Adrenal gland (tissue), 12 donors: ENCODE results near the gene NCDN. TPM values are rescaled to one million over a fixed set of nuclear protein-coding genes. Genes with fewer than 3 reads are reported as not detected.

Experiments used
- DNase-seq, 7 donors: peaks; one replicate each; pipeline ENCODE4 v3.0.0-alpha.2; 2019 to 2020
- H3K27ac ChIP-seq, 5 donors: fragments of 200-600 bp; sonication (generic) in 4 of 5; 1 replicate in 3 of 5; 2 replicates in 2 of 5; pipeline versions ENCODE4 v1.5.1 to v1.8.0; 2016 to 2020; ENCODE audit warnings: mild to moderate bottlenecking in 1 of 5
- H3K27me3 ChIP-seq: fragments of 200-600 bp; 2 replicates; pipeline ENCODE4 v1.8.0; 2021
- H3K36me3 ChIP-seq, 2 donors: fragments of 200-600 bp; replicated peaks in 1 of 2; 1 replicate in 1 of 2; 2 replicates in 1 of 2; pipeline versions ENCODE4 v1.5.1 to v1.8.0; 2018 to 2022
- H3K4me1 ChIP-seq, 2 donors: fragments of 200-600 bp; replicated peaks in 1 of 2; 1 replicate in 1 of 2; 2 replicates in 1 of 2; pipeline versions ENCODE4 v1.5.1 to v1.8.0; 2018 to 2021
- H3K4me3 ChIP-seq, 4 donors: fragments of 200-600 bp; sonication (generic) in 3 of 4; one replicate each; pipeline ENCODE4 v1.5.1; 2016 to 2018
- H3K9me3 ChIP-seq, 3 donors: fragments of 200-600 bp; sonication (generic) in 1 of 3; replicated peaks in 1 of 3; 1 replicate in 2 of 3; 2 replicates in 1 of 3; pipeline versions ENCODE4 v1.5.1 to v1.8.0; 2016 to 2021
- CTCF ChIP-seq, 6 experiments: fragments of 450-650 bp in 4 of 6; fragments of 200-600 bp in 2 of 6; sonication (generic) in 1 of 6; IDR thresholded peaks; 1 replicate in 5 of 6; 2 replicates in 1 of 6; pipeline versions ENCODE4 v1.5.1 to v1.8.0; 2016 to 2021; ENCODE audit warnings: antibody characterized with exemption in 6 of 6, mild to moderate bottlenecking in 2 of 6, moderate library complexity in 1 of 6
- POLR2A ChIP-seq, 2 donors: fragments of 450-650 bp; IDR thresholded peaks; one replicate each; pipeline ENCODE4 v1.6.1; 2017; ENCODE audit warnings: antibody characterized with exemption in 2 of 2, mild to moderate bottlenecking in 2 of 2, moderate library complexity in 1 of 2
- WGBS, 4 donors: extraction: QIAGEN DNeasy Blood & Tissue Kit in 2 of 4; methylation state at CpG; one replicate each; pipeline versions ENCODE4 v1.1.5 to v1.1.7; 2013 to 2017; 5-methylcytosine and 5-hydroxymethylcytosine counted together
- intact Hi-C, 2 donors: fragments of 100-400 bp; cut with DNase I; formaldehyde crosslinking; loops; one replicate each; pipeline versions ENCODE4 v1.14.1 to v1.15.0; 2022 to 2023
- polyA plus RNA-seq, 3 donors: library from polyadenylated mRNA; stranded (reverse); fragments of 200-250 nt in 2 of 3; fragments of 350-450 nt in 1 of 3; fragmentation: Illumina TruSeq in 1 of 3; extraction: RNeasy Lipid Tissue Mini Kit (QIAGEN cat#74804) in 1 of 3; gene quantifications; one replicate each; pipeline ENCODE4 v1.2.3, GENCODE V29; 2013 to 2014
- total RNA-seq, 9 donors: library from RNA; depleted of rRNA in 4 of 9; stranded (reverse); fragments of >200 nt in 4 of 9; fragments of 120-200 nt in 1 of 9; fragmentation: NEBNext Ultra II Directional in 1 of 9; extraction: Animal tissue kit (Norgen Biotek cat#: 25700) in 1 of 9; gene quantifications; one replicate each; pipeline versions ENCODE4 v1.1.0 to v1.2.4, GENCODE V29; 2013 to 2023
- donor health status: healthy with polysubstance abuse.
- donor health status: Bipolar disorder and iron deficiency.
- donor health status: DM: yes; HTN: yes; CAD: no.
- donor health status: DM: no; HTN: no; CAD: no.
- donor health status: DM: no; HTN: no; CAD: no.
- donor health status: DM: yes; HTN: yes; CAD: no.

The NCDN gene
- total and polyA plus RNA-seq, 12 donors, result 12.0 to 49.3 (median 38.7) TPM

GRCh38 chr1:35615440-35615839 lies 57.8 kb downstream of the NCDN start:
- TF ChIP-seq POLR2A (IDR thresholded peaks at IDR 0.05) (no peak), CTCF (IDR thresholded peaks at IDR 0.05) (no peak)
- Histone ChIP-seq H3K36me3 (peaks cover 0 to 7% of the 10 kb centered on the region in 2 donors), H3K27me3 (no peaks in the 10 kb centered on the region), H3K9me3 (no peaks in the 10 kb centered on the region), H3K4me3 (no peak overlapping the region), H3K27ac (no peak overlapping the region), H3K4me1 (no peaks in the 10 kb centered on the region)
- WGBS, 4 donors, result 84 to 87% (median 85%) methylated on average over 8 of the region's 8 CpGs
- intact Hi-C loops, result no loop called here
- DNase-seq, result no peak

Other genes starting within 250 kb of the NCDN start
- 100 to 1,000 TPM in 3 of 9 donors, 10 to 100 TPM in 6; 53.8 to 278 (median 86.1) TPM for gene KIAA0319L, start 396 bp upstream of the NCDN start, total RNA-seq
- 10 to 100 TPM; 26.5 to 60.1 (median 29.2) TPM for gene KIAA0319L, start 396 bp upstream of the NCDN start, polyA plus RNA-seq
- under 1 TPM in 6 of 9 donors, not detected in 3; 0.21 to 0.69 (median 0.46) TPM for gene TFAP2E, start 15.5 kb downstream of the NCDN start, total RNA-seq
- gene TFAP2E, start 15.5 kb downstream of the NCDN start, polyA plus RNA-seq, result 1 to 10 TPM in 2 of 3 donors, not detected in 1; 1.6 to 2.1 TPM
- 10 to 100 TPM; 34.9 to 70.0 (median 52.0) TPM for gene PSMB2, start 83.7 kb downstream of the NCDN start, total RNA-seq
- gene PSMB2, start 83.7 kb downstream of the NCDN start, polyA plus RNA-seq, result 100 to 1,000 TPM in 1 of 3 donors, 10 to 100 TPM in 2; 23.5 to 120 (median 25.3) TPM
- gene C1orf216, start 161.1 kb downstream of the NCDN start, total RNA-seq, result 10 to 100 TPM; 11.1 to 25.0 (median 14.6) TPM
- 10 to 100 TPM in 1 of 3 donors, 1 to 10 TPM in 2; 6.2 to 12.6 (median 7.5) TPM for gene C1orf216, start 161.1 kb downstream of the NCDN start, polyA plus RNA-seq
- gene CLSPN, start 212.2 kb downstream of the NCDN start, total RNA-seq, result 1 to 10 TPM in 3 of 9 donors, under 1 TPM in 5, not detected in 1; 0.12 to 5.8 (median 0.72) TPM
- gene CLSPN, start 212.2 kb downstream of the NCDN start, polyA plus RNA-seq, result 1 to 10 TPM in 1 of 3 donors, under 1 TPM in 2; 0.10 to 1.3 (median 0.32) TPM